Astrocyte of the spinal cord (primary cell): Measurements from ENCODE around the gene GCFC2.

ENCODE experiments used
- DNase-seq: peaks from one replicate; pipeline ENCODE4 v3.0.0; 2011; ENCODE audit warnings: low read depth, low spot score
- H3K4me3 ChIP-seq: 2 replicates; pipeline ENCODE4 v1.5.1; 2011; ENCODE audit warnings: low read depth, mild to moderate bottlenecking, low read length, moderate library complexity
- CTCF ChIP-seq: IDR thresholded peaks from 2 replicates; pipeline ENCODE4 v1.5.1; 2012; ENCODE audit warnings: low read depth, mild to moderate bottlenecking, low read length, inconsistent platforms
- in situ Hi-C: cut with HindIII; loops from 2 replicates; pipeline ENCODE4 v1.10.0; 2017; ENCODE audit warnings: low sequenced_read_pairs

The GCFC2 gene

GRCh38 chr2:75637568-75637967 is 73.1 kb downstream of the GCFC2 start:
- TF ChIP-seq CTCF: peak; percentile 5
- no peak overlapping the region for H3K4me3 ChIP-seq
- in situ Hi-C loops: no loop called here
- no peak for DNase-seq

GRCh38 chr2:75634945-75635344 is 75.8 kb downstream of the GCFC2 start:
- DNase-seq: no peak
- TF ChIP-seq CTCF: no peak
- no peak overlapping the region for H3K4me3 ChIP-seq
- in situ Hi-C loops: no loop called here

- no peak for DNase-seq
- no peak overlapping the region for H3K4me3 ChIP-seq
- no peak for TF ChIP-seq CTCF
- in situ Hi-C loops: no loop called here
Measured at GRCh38 chr2:75633620-75634019, 77.1 kb downstream of the GCFC2 start.

GRCh38 chr2:75632813-75633212 is 77.9 kb downstream of the GCFC2 start:
- H3K4me3 ChIP-seq: no peak overlapping the region
- DNase-seq: no peak
- TF ChIP-seq CTCF: no peak
- in situ Hi-C loops: no loop called here

- in situ Hi-C loops: no loop called here
- TF ChIP-seq CTCF: no peak
- no peak for DNase-seq
- H3K4me3 ChIP-seq: no peak overlapping the region
Measured at GRCh38 chr2:75632091-75632701, 78.5 kb downstream of the GCFC2 start.

- no peak overlapping the region for H3K4me3 ChIP-seq
- DNase-seq: peak; percentile 82
- peak; percentile 97 for TF ChIP-seq CTCF
- in situ Hi-C loops: no loop called here
Measured at GRCh38 chr2:75627902-75628504, 82.7 kb downstream of the GCFC2 start.
